ENCODE measurements around the gene SLC17A2. TPM values are rescaled to one million over a fixed set of nuclear protein-coding genes. Genes with fewer than 3 reads are reported as not detected.

Gene SLC17A2
- total and polyA plus RNA-seq, 2 of the 8 experiments (the other 6 are each of a cell fraction or from before 2014, with no cell fraction given), result not detected

DNA sequence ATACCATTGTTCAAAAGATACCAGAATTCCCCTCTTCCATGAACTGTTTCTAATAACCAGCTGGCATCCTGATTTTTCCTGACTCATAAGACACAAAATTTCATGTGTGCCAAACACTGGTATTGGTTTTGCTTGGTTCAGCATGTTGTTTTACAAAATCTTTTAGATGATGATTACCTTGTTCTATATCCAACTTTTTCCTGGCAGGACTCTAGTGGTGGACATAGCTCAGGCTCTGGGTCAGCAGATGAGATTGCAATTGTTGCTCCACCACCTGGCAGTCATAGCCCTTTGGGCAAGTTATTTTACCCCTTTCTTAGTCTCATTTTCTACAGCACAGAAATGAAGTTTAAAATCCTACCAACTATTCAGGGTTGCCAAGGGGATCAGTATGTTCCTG is 38.3 kb upstream of the SLC17A2 start:
- no peak overlapping the region for H3K14ac ChIP-seq (ENCODE audit: insufficient read length)

More for the DNA sequence above, 38.3 kb upstream of the SLC17A2 start:
- Histone ChIP-seq H3K4ac (replicated peaks; ENCODE audit: insufficient read length, low read depth, low read length) (no peak overlapping the region), H3K4me3 (ENCODE audit: extremely low read depth in 1 of 4, insufficient read depth in 2 of 4, low read depth in 3 of 4, low read length in 4 of 4) (no peak overlapping the region), H2AK5ac (ENCODE audit: low read depth, low read length) (no peak overlapping the region), H3K9me3 (ENCODE audit: insufficient read depth in 2 of 2, low read depth in 1 of 2, low read length in 1 of 2) (no peaks in the 10 kb centered on the region), H3K23me2 (ENCODE audit: low read depth, low read length) (no peaks in the 10 kb centered on the region), H4K5ac (ENCODE audit: insufficient read length, low read depth, low read length) (no peak overlapping the region), H3K4me1 (replicated peaks in 1 of 4; ENCODE audit: control insufficient read depth in 3 of 4, insufficient read depth in 4 of 4, low read length in 3 of 4) (peaks cover 6 to 15% (median 10%) of the 10 kb centered on the region in 4 experiments), H3K27me3 (replicated peaks in 1 of 4; ENCODE audit: control insufficient read depth in 3 of 4, extremely low read depth in 1 of 4, insufficient read depth in 3 of 4, low read length in 3 of 4) (peaks cover 0 to 2% (median 0%) of the 10 kb centered on the region in 4 experiments; a peak in 4 of 7 replicates), H2BK20ac (ENCODE audit: low read length) (no peak overlapping the region), H3K23ac (ENCODE audit: insufficient read length) (no peak overlapping the region), H4K8ac (ENCODE audit: extremely low read depth, insufficient read depth, low read length) (no peak overlapping the region), H3K79me1 (ENCODE audit: low read depth, low read length) (no peaks in the 10 kb centered on the region), H2BK5ac (ENCODE audit: low read depth, low read length) (no peak overlapping the region), H4K20me1 (replicated peaks in 1 of 2; ENCODE audit: control insufficient read depth in 1 of 2, insufficient read depth in 2 of 2, low read length in 2 of 2) (no peaks in the 10 kb centered on the region), H3K36me3 (ENCODE audit: control insufficient read depth in 2 of 4, insufficient read depth in 4 of 4, low read length in 3 of 4) (peaks cover 0 to 3% (median 0%) of the 10 kb centered on the region in 4 experiments; a peak in 3 of 8 replicates), H3K18ac (ENCODE audit: extremely low read depth, low read length) (no peak overlapping the region), H2BK120ac (replicated peaks; ENCODE audit: low read depth, low read length) (no peak overlapping the region), H3K27ac (ENCODE audit: low read depth, low read length) (no peak overlapping the region), H3K4me2 (ENCODE audit: insufficient read depth in 1 of 2, low read depth in 2 of 2, low read length in 2 of 2) (no peak overlapping the region), H3K9ac (replicated peaks in 1 of 4; ENCODE audit: extremely low read depth in 1 of 4, low read depth in 3 of 4, low read length in 3 of 4) (no peak overlapping the region), H2AFZ (ENCODE audit: low read length) (no peak overlapping the region), H3K79me2 (ENCODE audit: control insufficient read depth in 1 of 2, insufficient read depth in 2 of 2, low read length in 2 of 2) (no peaks in the 10 kb centered on the region), H2BK12ac (ENCODE audit: low read depth, low read length) (no peak overlapping the region), H4K91ac (replicated peaks; ENCODE audit: insufficient read length, low read length) (no peak overlapping the region), H2BK15ac (ENCODE audit: low read length) (no peak overlapping the region), H3K56ac (replicated peaks; ENCODE audit: insufficient read length, low read depth, low read length) (no peak overlapping the region)
- no peak for FAIRE-seq
- TF ChIP-seq YY1 (IDR thresholded peaks at IDR 0.05; ENCODE audit: low read depth, low read length) (no peak), KDM4A (IDR thresholded peaks at IDR 0.05; ENCODE audit: low read depth, low read length, severe bottlenecking) (no peak), EGR1 (IDR thresholded peaks at IDR 0.05; ENCODE audit: borderline replicate concordance, low read depth, low read length) (no peak)
- DNase-seq (ENCODE audit: low read depth in 1 of 2, low spot score in 2 of 2), result no peak
- ChIA-PET POLR2A (ENCODE audit: partially characterized antibody) (no interaction called here), CTCF (ENCODE audit: partially characterized antibody) (interaction anchor here (0.6 to 1.6 kb wide), 3 partner anchors 31 to 249 kb away, joined by 3 to 4 read pairs (median 3); no protein-coding TSS in a partner anchor)

Data from H1 (cell line).